ENCODE measurements around the gene IRAK2. TPM values are rescaled to one million over a fixed set of nuclear protein-coding genes. Genes with fewer than 3 reads are reported as not detected.

The IRAK2 gene
- total and polyA plus RNA-seq, 2 of the 8 experiments (the other 6 are each of a cell fraction or from before 2014, with no cell fraction given), result 1.5 TPM

- TF ChIP-seq ATF2 (IDR thresholded peaks at IDR 0.05; ENCODE audit: low read length) (no peak), RAD21 (IDR thresholded peaks at IDR 0.05 in 1 of 2, conservative IDR thresholded peaks at IDR 0.05 in 1 of 2; ENCODE audit: low read depth in 2 of 2, low read length in 2 of 2) (peak; percentile 40 to 47; a peak in 3 of 4 replicates), ZNF274 (IDR thresholded peaks at IDR 0.05; ENCODE audit: borderline replicate concordance, extremely low read depth, low read length) (no peak), KDM4A (IDR thresholded peaks at IDR 0.05; ENCODE audit: low read depth, low read length, severe bottlenecking) (peak; percentile 89), CTCF (IDR thresholded peaks at IDR 0.05; ENCODE audit: control extremely low read depth in 1 of 3, insufficient read depth in 1 of 3, low read depth in 1 of 3, low read length in 3 of 3) (peak; percentile 56 to 93 (median 75)), PHF8 (conservative IDR thresholded peaks at IDR 0.05; ENCODE audit: low read depth, low read length) (peak; percentile 58), RBBP5 (IDR thresholded peaks at IDR 0.05; ENCODE audit: borderline replicate concordance, low read depth, low read length) (0 out of 2 replicates have a peak, but pooled peaks have one; percentile 76), POLR2AphosphoS5 (IDR thresholded peaks at IDR 0.05; ENCODE audit: low read depth, low read length) (peak; percentile 29; the same call in 1 of the 2 replicates), MAX (IDR thresholded peaks at IDR 0.05) (peak; percentile 76), TCF12 (IDR thresholded peaks at IDR 0.05; ENCODE audit: low read depth, low read length) (no peak), JUND (IDR thresholded peaks at IDR 0.05; ENCODE audit: low read length) (no peak), SIRT6 (IDR thresholded peaks at IDR 0.05; ENCODE audit: low read length) (no peak), SIN3A (conservative IDR thresholded peaks at IDR 0.05 in 1 of 2, IDR thresholded peaks at IDR 0.05 in 1 of 2; ENCODE audit: low read depth in 1 of 2, low read length in 2 of 2) (peak in 1 of 2 experiments; percentile 62; a peak in 1 of 4 replicates), TAF7 (optimal IDR thresholded peaks at IDR 0.05; ENCODE audit: borderline replicate concordance, low read depth, low read length) (no peak), CHD2 (IDR thresholded peaks at IDR 0.05; ENCODE audit: low read length) (no peak)
Observed at GRCh38 chr3:10164546-10165393, at the start of gene IRAK2 (continued).

Data from H1 (cell line).